Activated CD8-positive, alpha-beta memory T cell treated with anti-CD3 and anti-CD28 coated beads, Interleukin-2, amount 50 U/mL, for 1 hour (primary cell): Measurements from ENCODE around the gene HERPUD1.
"Not testable (repeated sequence)": the region's sequence is repeated elsewhere in the genome, so short reads cannot be mapped to it uniquely, and the experiment has no call there.

ENCODE experiments used
- DNase-seq: peaks from one replicate; pipeline ENCODE4 v3.0.0-alpha.2; 2020; ENCODE audit errors: extremely low read depth

HERPUD1 gene

GRCh38 chr16:56931892-56932720 is at the start of gene HERPUD1:
Gene HERPUD1 (plus strand): TSS chr16:56932142. CDS start chr16:56932245, 103 bp downstream.
- DNase-seq, result peak; percentile 96

- DNase-seq, result no peak
Measured at GRCh38 chr16:56883586-56883985, 48.4 kb upstream of the HERPUD1 start.

- no peak for DNase-seq
Measured at GRCh38 chr16:56884026-56884582, 47.8 kb upstream of the HERPUD1 start.

- DNase-seq, result not testable (repeated sequence)
Measured at GRCh38 chr16:56884929-56885328, 47.0 kb upstream of the HERPUD1 start.

GRCh38 chr16:56885446-56886162 is 46.3 kb upstream of the HERPUD1 start:
- no peak for DNase-seq

GRCh38 chr16:56886296-56886695 is 45.6 kb upstream of the HERPUD1 start:
- no peak for DNase-seq

GRCh38 chr16:56886826-56887225 is 45.1 kb upstream of the HERPUD1 start:
- DNase-seq, result no peak

GRCh38 chr16:56888806-56889205 is 43.1 kb upstream of the HERPUD1 start:
- DNase-seq, result no peak

GRCh38 chr16:56889206-56889605 is 42.7 kb upstream of the HERPUD1 start:
- DNase-seq, result no peak

- DNase-seq, result no peak
Measured at GRCh38 chr16:56891685-56892084, 40.3 kb upstream of the HERPUD1 start.

- no peak for DNase-seq
Measured at GRCh38 chr16:56892705-56893104, 39.2 kb upstream of the HERPUD1 start.

- no peak for DNase-seq
Measured at GRCh38 chr16:56894331-56894917, 37.5 kb upstream of the HERPUD1 start.

- no peak for DNase-seq
Measured at GRCh38 chr16:56895813-56896212, 36.1 kb upstream of the HERPUD1 start.

GRCh38 chr16:56896244-56896643 is 35.7 kb upstream of the HERPUD1 start:
- DNase-seq, result no peak

- DNase-seq, result no peak
Measured at GRCh38 chr16:56897026-56897799, 34.7 kb upstream of the HERPUD1 start.

- no peak for DNase-seq
Measured at GRCh38 chr16:56898847-56899246, 33.1 kb upstream of the HERPUD1 start.

GRCh38 chr16:56903866-56904265 is 28.1 kb upstream of the HERPUD1 start:
- no peak for DNase-seq

GRCh38 chr16:56907401-56907800 is 24.5 kb upstream of the HERPUD1 start:
- DNase-seq, result no peak

- DNase-seq, result no peak
Measured at GRCh38 chr16:56909527-56909979, 22.4 kb upstream of the HERPUD1 start.

GRCh38 chr16:56910112-56910511 is 21.8 kb upstream of the HERPUD1 start:
- DNase-seq, result no peak
